Smooth muscle cell (in vitro differentiated cells): ENCODE data around the gene NR3C2. TPM values are rescaled to one million over a fixed set of nuclear protein-coding genes. Genes with fewer than 3 reads are reported as not detected.

ENCODE experiments used
- DNase-seq: peaks from one replicate; lab custom pipeline; 2025; ENCODE audit not compliant: unreplicated experiment; lab: John Stamatoyannopoulos, UW
- H2AFZ ChIP-seq: fragments of 200-600 bp; sonication (generic); 2 replicates; pipeline ENCODE4 v1.6.0; 2016; ENCODE audit warnings: antibody characterized with exemption, low read depth, mild to moderate bottlenecking
- H3F3A ChIP-seq: fragments of 200-600 bp; sonication (generic); 2 replicates; pipeline ENCODE4 v1.6.0; 2017; ENCODE audit warnings: antibody characterized with exemption, low read depth
- H3K27ac ChIP-seq: fragments of 200-600 bp; sonication (generic); 2 replicates; pipeline ENCODE4 v1.5.1; 2016; ENCODE audit warnings: low read depth, mild to moderate bottlenecking
- H3K27me3 ChIP-seq: fragments of 200-600 bp; sonication (generic); 2 replicates; pipeline ENCODE4 v1.6.1; 2016; ENCODE audit warnings: low read depth, mild to moderate bottlenecking
- H3K36me3 ChIP-seq: fragments of 200-600 bp; sonication (generic); 2 replicates; pipeline ENCODE4 v1.5.1; 2016; ENCODE audit warnings: low read depth
- H3K4me1 ChIP-seq: fragments of 200-600 bp; sonication (generic); 2 replicates; pipeline ENCODE4 v1.5.1; 2016; ENCODE audit warnings: low read depth
- H3K4me2 ChIP-seq: fragments of 200-600 bp; sonication (generic); 2 replicates; pipeline ENCODE4 v1.6.0; 2016; ENCODE audit warnings: mild to moderate bottlenecking
- H3K4me3 ChIP-seq: fragments of 200-600 bp; sonication (generic); 2 replicates; pipeline ENCODE4 v1.5.1; 2016; ENCODE audit warnings: mild to moderate bottlenecking
- H3K79me2 ChIP-seq: fragments of 200-600 bp; sonication (generic); 2 replicates; pipeline ENCODE4 v1.6.0; 2016; ENCODE audit warnings: low read depth, mild to moderate bottlenecking
- H3K9ac ChIP-seq: fragments of 200-600 bp; sonication (generic); 2 replicates; pipeline ENCODE4 v1.6.0; 2016; ENCODE audit warnings: low read depth
- H3K9me3 ChIP-seq: fragments of 200-600 bp; sonication (generic); replicated peaks from 2 replicates; pipeline ENCODE4 v1.5.1; 2016; ENCODE audit warnings: low read depth
- H4K20me1 ChIP-seq: fragments of 200-600 bp; sonication (generic); 2 replicates; pipeline ENCODE4 v1.6.0; 2016; ENCODE audit warnings: low read depth
- WGBS: methylation state at CpG from one replicate; pipeline ENCODE4 v1.1.7; 2016; ENCODE audit warnings: low lambda C conversion rate; 5-methylcytosine and 5-hydroxymethylcytosine counted together
- polyA plus RNA-seq: library from polyadenylated mRNA; unstranded; fragments of >200 nt; fragmentation: Nextera tagmentation; extraction: Ambion mirVana; gene quantifications from 2 replicates; pipeline ENCODE4 v1.2.1, GENCODE V29; 2016
- total RNA-seq: library from RNA; depleted of rRNA; stranded (reverse); fragments of >200 nt; gene quantifications from 2 replicates; pipeline ENCODE4 v1.2.3, GENCODE V29; 2014
- TF ChIP-seq, protein P1 (sequence below): fragments of 200-600 bp; sonication (generic); IDR thresholded peaks from 2 replicates; pipeline ENCODE4 v1.5.1; 2017; ENCODE audit warnings: borderline replicate concordance, mild to moderate bottlenecking, antibody characterized with exemption; ENCODE audit not compliant: insufficient read depth, poor library complexity, severe bottlenecking

Gene NR3C2
- total and polyA plus RNA-seq, 2 experiments from 2014 or later = 0.09 TPM; not detected in 1

DNA sequence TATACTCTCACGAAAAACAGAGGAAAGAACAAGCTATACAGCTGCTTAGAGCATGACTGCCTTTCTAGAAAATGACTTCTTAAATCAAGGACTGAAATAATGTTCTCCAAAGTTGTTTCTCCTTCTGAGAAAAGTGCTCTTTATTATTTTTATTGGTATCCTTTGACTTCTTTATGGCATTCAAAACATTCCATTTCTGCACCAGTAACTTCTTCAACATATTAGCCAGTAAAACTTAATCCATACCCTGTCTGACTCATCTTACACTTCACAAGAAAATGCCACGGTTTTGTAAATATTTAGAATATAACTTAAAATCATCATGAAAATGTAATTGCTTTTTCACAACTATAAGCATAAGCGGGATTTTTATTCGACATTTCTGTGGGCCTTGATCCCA, 180.4 kb downstream of the NR3C2 start:
- Histone ChIP-seq H2AFZ (no peak overlapping the region), H3K4me2 (peak overlapping the region; percentile 22), H3K9me3 (no peaks in the 10 kb centered on the region), H3K36me3 (no peaks in the 10 kb centered on the region), H4K20me1 (no peaks in the 10 kb centered on the region), H3K4me3 (no peak overlapping the region), H3K79me2 (no peaks in the 10 kb centered on the region), H3K27me3 (no peaks in the 10 kb centered on the region), H3F3A (no peaks in the 10 kb centered on the region), H3K9ac (no peak overlapping the region), H3K27ac (no peak overlapping the region), H3K4me1 (no peaks in the 10 kb centered on the region)
- no peak for DNase-seq
- TF ChIP-seq, protein P1, sequence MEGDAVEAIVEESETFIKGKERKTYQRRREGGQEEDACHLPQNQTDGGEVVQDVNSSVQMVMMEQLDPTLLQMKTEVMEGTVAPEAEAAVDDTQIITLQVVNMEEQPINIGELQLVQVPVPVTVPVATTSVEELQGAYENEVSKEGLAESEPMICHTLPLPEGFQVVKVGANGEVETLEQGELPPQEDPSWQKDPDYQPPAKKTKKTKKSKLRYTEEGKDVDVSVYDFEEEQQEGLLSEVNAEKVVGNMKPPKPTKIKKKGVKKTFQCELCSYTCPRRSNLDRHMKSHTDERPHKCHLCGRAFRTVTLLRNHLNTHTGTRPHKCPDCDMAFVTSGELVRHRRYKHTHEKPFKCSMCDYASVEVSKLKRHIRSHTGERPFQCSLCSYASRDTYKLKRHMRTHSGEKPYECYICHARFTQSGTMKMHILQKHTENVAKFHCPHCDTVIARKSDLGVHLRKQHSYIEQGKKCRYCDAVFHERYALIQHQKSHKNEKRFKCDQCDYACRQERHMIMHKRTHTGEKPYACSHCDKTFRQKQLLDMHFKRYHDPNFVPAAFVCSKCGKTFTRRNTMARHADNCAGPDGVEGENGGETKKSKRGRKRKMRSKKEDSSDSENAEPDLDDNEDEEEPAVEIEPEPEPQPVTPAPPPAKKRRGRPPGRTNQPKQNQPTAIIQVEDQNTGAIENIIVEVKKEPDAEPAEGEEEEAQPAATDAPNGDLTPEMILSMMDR = no peak
- 37% methylated on average over 4 of the region's 4 CpGs for WGBS

DNA sequence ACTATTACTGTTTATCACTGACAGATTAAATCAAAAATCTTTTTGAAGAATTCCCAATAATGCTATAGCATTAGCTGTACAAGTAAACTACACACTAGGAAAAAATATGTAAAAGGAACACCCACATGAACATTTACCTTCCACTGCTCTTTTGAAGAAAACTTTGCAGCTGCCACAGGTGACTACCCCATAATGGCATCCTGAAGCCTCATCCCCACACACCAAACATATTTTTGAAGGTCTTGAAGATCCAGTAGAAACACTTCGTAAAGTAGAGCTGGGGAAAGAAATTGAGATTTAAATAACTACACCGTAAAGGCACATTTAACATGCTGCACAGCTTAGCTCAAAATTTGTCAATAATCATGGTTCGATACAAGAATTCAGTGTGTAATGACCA, 182.4 kb downstream of the NR3C2 start:
- Histone ChIP-seq H2AFZ (no peak overlapping the region), H3F3A (no peaks in the 10 kb centered on the region), H3K4me3 (no peak overlapping the region), H4K20me1 (no peaks in the 10 kb centered on the region), H3K27me3 (no peaks in the 10 kb centered on the region), H3K79me2 (no peaks in the 10 kb centered on the region), H3K9me3 (no peaks in the 10 kb centered on the region), H3K36me3 (no peaks in the 10 kb centered on the region), H3K9ac (no peak overlapping the region), H3K4me1 (no peaks in the 10 kb centered on the region), H3K27ac (no peak overlapping the region), H3K4me2 (no peak overlapping the region)
- DNase-seq = no peak
- TF ChIP-seq, protein P1 = no peak
- 83% methylated on average over 3 of the region's 3 CpGs for WGBS

DNA sequence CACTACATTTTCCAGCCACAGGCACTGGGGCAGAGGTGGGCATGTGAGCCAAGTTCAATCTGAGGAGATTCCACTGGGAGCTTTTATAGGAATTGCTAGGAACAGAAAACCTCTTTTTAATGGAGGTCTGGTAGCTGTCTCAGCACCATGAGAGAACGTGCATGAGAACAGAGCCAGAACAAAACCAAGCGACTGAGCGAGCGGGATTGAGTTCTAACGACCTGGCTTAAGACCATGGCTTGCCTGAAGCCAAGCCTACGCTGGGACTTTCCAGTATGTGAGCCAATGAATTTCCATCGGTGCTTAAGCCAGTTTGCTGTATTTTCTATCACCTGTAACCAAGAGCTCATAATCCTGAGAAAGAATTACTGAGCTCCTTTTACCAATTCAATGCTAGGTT, 183.7 kb downstream of the NR3C2 start:
- Histone ChIP-seq H3K4me3 (no peak overlapping the region), H3K79me2 (no peaks in the 10 kb centered on the region), H4K20me1 (no peaks in the 10 kb centered on the region), H3K27ac (no peak overlapping the region), H3K4me2 (no peak overlapping the region), H2AFZ (no peak overlapping the region), H3K9ac (no peak overlapping the region), H3K4me1 (no peaks in the 10 kb centered on the region), H3K9me3 (no peaks in the 10 kb centered on the region), H3F3A (no peaks in the 10 kb centered on the region), H3K36me3 (no peaks in the 10 kb centered on the region), H3K27me3 (no peaks in the 10 kb centered on the region)
- TF ChIP-seq, protein P1 = no peak
- no peak for DNase-seq
- WGBS = 60% methylated on average over 7 of the region's 7 CpGs

DNA sequence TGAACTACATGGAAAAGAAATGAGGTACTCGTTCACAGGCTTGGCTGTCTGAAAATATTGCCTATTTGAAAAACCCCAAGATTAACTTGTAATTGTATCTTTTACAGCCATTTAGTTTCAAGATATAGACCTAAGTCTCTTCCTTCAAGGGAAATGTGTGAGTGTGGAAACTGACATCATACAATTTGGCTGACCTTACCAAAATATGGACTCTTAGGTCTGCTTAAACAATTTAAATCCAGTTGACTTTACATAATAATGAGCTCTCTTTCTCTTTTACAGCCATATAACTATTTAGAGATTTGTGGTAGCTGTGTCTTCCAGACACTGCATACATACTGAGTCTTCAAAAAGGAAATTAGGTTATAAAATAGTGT, 186.9 kb downstream of the NR3C2 start:
- no peak for DNase-seq
- no peaks in the 10 kb centered on the region for H3K27me3 ChIP-seq
- no peaks in the 10 kb centered on the region for H3F3A ChIP-seq
- no peak overlapping the region for H3K4me3 ChIP-seq
- no peaks in the 10 kb centered on the region for H3K36me3 ChIP-seq
- no peak overlapping the region for H3K4me2 ChIP-seq
- H3K4me1 ChIP-seq = no peaks in the 10 kb centered on the region
- H3K9ac ChIP-seq = no peak overlapping the region
- H4K20me1 ChIP-seq = no peaks in the 10 kb centered on the region
- H3K9me3 ChIP-seq = no peaks in the 10 kb centered on the region
- H2AFZ ChIP-seq = no peak overlapping the region
- no peak overlapping the region for H3K27ac ChIP-seq
- 88% methylated on average over 1 of the region's 1 CpG for WGBS
- TF ChIP-seq, protein P1 = no peak
- no peaks in the 10 kb centered on the region for H3K79me2 ChIP-seq
